ENCODE data around the gene HOMER1. TPM values are rescaled to one million over a fixed set of nuclear protein-coding genes. Genes with fewer than 3 reads are reported as not detected.

HOMER1 gene
- 24.8 and 31.4 TPM in 2 replicates for total RNA-seq (2016; rRNA removed; fragmentation: Illumina TruSeq; extraction: Trizol)
- total RNA-seq (2016; cell fraction: cytosol; rRNA removed; fragmentation: Illumina TruSeq; extraction: Trizol; ENCODE audit: low read depth) = 63.5 and 72.4 TPM in 2 replicates
- total RNA-seq (2016; cell fraction: insoluble cytoplasmic fraction; rRNA removed; fragmentation: Illumina TruSeq; extraction: Trizol) = 23.8 and 29.0 TPM in 2 replicates
- total RNA-seq (2016; cell fraction: membrane; rRNA removed; fragmentation: Illumina TruSeq; extraction: Trizol) = 36.4 and 39.5 TPM in 2 replicates
- total RNA-seq (2016; cell fraction: nucleus; rRNA removed; fragmentation: Illumina TruSeq; extraction: Trizol) = 18.7 and 22.3 TPM in 2 replicates
- 4.3 and 5.3 TPM in 2 replicates for polyA plus RNA-seq (2011; rRNA removed)
- polyA plus RNA-seq (2011; cell fraction: cytosol; rRNA removed) = 2.2 and 3.4 TPM in 2 replicates
- 2.8 and 4.3 TPM in 2 replicates for polyA plus RNA-seq (2011; cell fraction: nucleus; rRNA removed)
- 11.3 and 15.0 TPM in 2 replicates for polyA plus RNA-seq (2012)
- 1.2 and 1.7 TPM in 2 replicates for polyA plus RNA-seq (2016; cell fraction: cytosol; fragmentation: Illumina TruSeq; extraction: Trizol; ENCODE audit: low read depth)
- polyA plus RNA-seq (2016; cell fraction: insoluble cytoplasmic fraction; fragmentation: Illumina TruSeq; extraction: Trizol; ENCODE audit: low read depth) = 15.2 and 16.0 TPM in 2 replicates
- 7.1 and 7.5 TPM in 2 replicates for polyA plus RNA-seq (2016; cell fraction: membrane; fragmentation: Illumina TruSeq; extraction: Trizol; ENCODE audit: low read depth)
- 11.2 and 12.4 TPM in 2 replicates for polyA plus RNA-seq (2016; cell fraction: nucleus; fragmentation: Illumina TruSeq; extraction: Trizol; ENCODE audit: insufficient read depth, low read depth)
- 1.1 and 6.4 TPM in 2 replicates for polyA minus RNA-seq (2011; rRNA and poly(A)+ RNA removed; ENCODE audit: low replicate concordance)
- 20.0 and 24.9 TPM in 2 replicates for polyA minus RNA-seq (2011; cell fraction: cytosol; rRNA and poly(A)+ RNA removed)
- 44.4 and 53.0 TPM in 2 replicates for polyA minus RNA-seq (2011; cell fraction: nucleus; rRNA and poly(A)+ RNA removed)
- percentile 73 among the genes with signal in this experiment for Bru-seq, nascent RNA
- percentile 69 among the genes with signal in this experiment for BruChase-seq, experiment 1, labeled RNA remaining after a 6-hour chase
- percentile 75 among the genes with signal in this experiment for BruChase-seq, experiment 2, labeled RNA remaining after a 2-hour chase
- long read RNA-seq, experiment 1, full-length matches to known transcripts = 3 of 10 reads
- long read RNA-seq, experiment 1, partial matches to known transcripts = 5 of 10 reads
- long read RNA-seq, experiment 1, other reads (novel, unspliced or antisense) = 2 of 10 reads
- long read RNA-seq, experiment 2, partial matches to known transcripts = 0 of 13 reads
- long read RNA-seq, experiment 2, other reads (novel, unspliced or antisense) = 13 of 13 reads

DNA sequence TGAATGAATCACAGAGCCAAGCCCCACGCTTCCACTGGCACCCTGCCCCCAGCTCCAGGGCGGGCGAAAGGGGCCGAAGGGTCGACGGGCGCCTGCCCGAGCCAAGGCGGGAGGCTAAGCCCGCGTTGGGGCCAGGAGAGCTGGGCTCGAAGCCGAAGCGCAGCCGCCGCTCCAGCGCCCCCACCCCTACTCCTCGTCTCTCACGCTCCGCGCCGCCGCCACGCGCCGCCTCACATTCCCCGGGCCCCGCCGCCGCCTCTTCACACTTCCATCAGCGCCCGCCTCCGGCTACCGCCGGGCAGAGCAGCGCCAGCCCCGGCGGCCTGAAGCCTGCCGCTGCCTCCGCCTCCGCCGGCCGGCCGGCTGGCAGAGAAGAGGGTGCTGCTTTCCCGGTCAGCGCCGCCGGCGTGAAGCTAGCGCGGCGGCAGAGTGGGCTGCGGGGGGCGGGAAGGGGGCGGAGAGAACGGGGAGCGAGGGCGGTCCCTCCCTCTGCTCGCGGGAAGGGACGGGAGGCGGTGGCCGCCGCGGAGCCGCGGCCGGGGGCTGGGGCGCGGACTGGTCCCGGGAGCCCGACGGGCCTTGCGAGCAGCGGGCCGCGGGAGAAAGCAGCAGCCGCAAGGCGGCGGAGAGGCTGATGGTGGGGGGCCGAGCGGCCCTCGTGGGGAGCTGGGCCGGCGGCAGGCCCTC lies at the start of gene HOMER1:
Gene HOMER1, minus strand, starts transcription at position 431 of the 687 bp plus-strand sequence. CDS start 1,360 bp downstream, outside the sequence.
- ChIA-PET CTCF (ENCODE audit: low intra/inter-chr PET ratio, low total read pairs) (no interaction called here), POLR2A (interaction anchor here (0.6 to 4.5 kb wide), 22 partner anchors 9 to 528 kb away, joined by 3 to 37 read pairs (median 6); partner anchors contain the start of genes ARSB and TENT2)
- H2AFZ ChIP-seq (ENCODE audit: low read length) = peak within 1 kb of the TSS; percentile 58
- no peaks in the 10 kb centered on the region for H3K36me3 ChIP-seq (replicated peaks in 1 of 2; ENCODE audit: control insufficient read depth in 1 of 2, insufficient read depth in 2 of 2, low read length in 2 of 2)
- H3K4me2 ChIP-seq (ENCODE audit: low read depth, low read length) = peak within 1 kb of the TSS; percentile 83
- FAIRE-seq (no peak), DNase-seq (ENCODE audit: low spot score) (peak; percentile 58), ATAC-seq (peak; percentile 90)
- no peaks in the 10 kb centered on the region for H3K9me3 ChIP-seq (ENCODE audit: low read length)
- no peaks in the 10 kb centered on the region; a peak in 1 of 5 replicates for H3K27me3 ChIP-seq (ENCODE audit: control insufficient read depth in 1 of 2, insufficient read depth in 2 of 2, low read length in 2 of 2)
- in situ Hi-C loops (cut with HindIII; ENCODE audit: extremely low pct_ligation_motif_present, low pct_unique_long_range_greater_than_20kb) = no loop called here
- BruUV-seq (replicated peaks) = no TSS peak
- intact Hi-C loops (cut with micrococcal nuclease; ENCODE audit: unreplicated experiment) = loop anchor here (1.0 to 5.0 kb wide), 3 partner anchors 21 to 277 kb away; partner anchors contain the start of gene JMY
- peak within 1 kb of the TSS; percentile 93 for H3K9ac ChIP-seq (ENCODE audit: insufficient read depth, low read depth, low read length)
- 3% methylated on average over 19 of the region's 85 CpGs for WGBS (ENCODE audit: low lambda C conversion rate)
- H3K27ac ChIP-seq (ENCODE audit: extremely low read length, insufficient read depth, low read length) = peak within 1 kb of the TSS; percentile 93
- peaks cover 38% of the 10 kb centered on the region for H3K4me1 ChIP-seq (ENCODE audit: insufficient read depth, low read length)
- H3K79me2 ChIP-seq (ENCODE audit: insufficient read depth, low read length) = peaks cover 45% of the 10 kb centered on the region
- peak within 1 kb of the TSS; percentile 82 to 88 (median 88) for H3K4me3 ChIP-seq (replicated peaks in 1 of 3; ENCODE audit: insufficient read depth in 1 of 3, low read depth in 2 of 3, low read length in 3 of 3)
- H4K20me1 ChIP-seq (ENCODE audit: insufficient read depth, low read length) = peaks cover 7% of the 10 kb centered on the region
- TF ChIP-seq ZNF343 (CRISPR knock-in tag; IDR thresholded peaks at IDR 0.05) (no peak), CENPT (CRISPR knock-in tag; IDR thresholded peaks at IDR 0.05; ENCODE audit: low read depth) (peak; percentile 35; the same call in 1 of the 2 replicates), NFKB2 (CRISPR knock-in tag; IDR thresholded peaks at IDR 0.05; ENCODE audit: borderline replicate concordance) (0 out of 2 replicates have a peak, but pooled peaks have one; percentile 12), ZBTB44 (CRISPR knock-in tag; IDR thresholded peaks at IDR 0.05) (no peak), ZNF574 (CRISPR knock-in tag; IDR thresholded peaks at IDR 0.05) (peak; percentile 11; the same call in 1 of the 2 replicates), HNRNPLL (IDR thresholded peaks at IDR 0.05; ENCODE audit: low read depth, low read length, poor library complexity, severe bottlenecking) (peak; percentile 93), ZNF704 (CRISPR knock-in tag; IDR thresholded peaks at IDR 0.05; ENCODE audit: borderline replicate concordance) (no peak), ZFY (CRISPR knock-in tag; IDR thresholded peaks at IDR 0.05) (peak; percentile 90), SMAD1 (CRISPR knock-in tag; IDR thresholded peaks at IDR 0.05; ENCODE audit: borderline replicate concordance, low read depth) (0 out of 2 replicates have a peak, but pooled peaks have one; percentile 52), ZMAT3 (CRISPR knock-in tag; conservative IDR thresholded peaks at IDR 0.05) (0 out of 2 replicates have a peak, but pooled peaks have one; percentile 23), ZNF329 (CRISPR knock-in tag; IDR thresholded peaks at IDR 0.05; ENCODE audit: low read depth) (peak; percentile 33; the same call in 1 of the 2 replicates)
